ENCODE data around the gene CEP152. TPM values are rescaled to one million over a fixed set of nuclear protein-coding genes. Genes with fewer than 3 reads are reported as not detected.

CEP152 gene
- total and polyA plus RNA-seq, 2 of the 13 experiments (the other 11 are each of a cell fraction or from before 2014, with no cell fraction given), result 1.3 to 14.7 TPM

DNA sequence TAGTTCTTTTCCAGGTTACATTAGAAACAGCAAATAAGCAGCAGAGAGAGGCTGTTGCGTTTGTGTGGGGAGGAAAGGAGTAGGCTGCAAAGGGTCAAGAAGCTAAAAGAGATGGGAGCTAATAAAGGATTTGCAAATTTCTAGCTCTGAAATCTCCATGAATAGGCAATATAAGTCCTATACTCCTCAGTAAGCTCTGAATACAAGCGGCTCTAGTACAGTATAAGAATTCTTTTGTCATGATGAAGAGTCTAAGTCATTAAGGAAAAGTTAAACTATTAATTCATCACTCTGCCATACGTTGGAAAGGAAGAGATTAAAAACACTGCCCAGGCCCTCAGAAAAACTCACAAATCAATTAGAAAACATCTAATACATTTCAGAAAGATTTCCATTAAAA lies 59.3 kb downstream of the CEP152 start:
- Histone ChIP-seq H2AFZ (ENCODE audit: low read length) (no peak overlapping the region), H3K79me2 (ENCODE audit: insufficient read depth, low read length) (no peaks in the 10 kb centered on the region), H3K9ac (ENCODE audit: insufficient read depth, low read depth, low read length) (no peak overlapping the region), H3K27me3 (ENCODE audit: control insufficient read depth in 1 of 2, insufficient read depth in 2 of 2, low read length in 2 of 2) (no peaks in the 10 kb centered on the region), H3K27ac (ENCODE audit: extremely low read length, insufficient read depth, low read length) (no peak overlapping the region), H3K36me3 (replicated peaks in 1 of 2; ENCODE audit: control insufficient read depth in 1 of 2, insufficient read depth in 2 of 2, low read length in 2 of 2) (peaks cover 3 to 20% of the 10 kb centered on the region in 2 experiments; a peak in 3 of 5 replicates), H3K4me1 (ENCODE audit: insufficient read depth, low read length) (no peaks in the 10 kb centered on the region), H3K9me3 (ENCODE audit: low read length) (no peaks in the 10 kb centered on the region), H4K20me1 (ENCODE audit: insufficient read depth, low read length) (no peaks in the 10 kb centered on the region), H3K4me3 (replicated peaks in 1 of 3; ENCODE audit: insufficient read depth in 1 of 3, low read depth in 2 of 3, low read length in 3 of 3) (no peak overlapping the region), H3K4me2 (ENCODE audit: low read depth, low read length) (no peak overlapping the region)
- DNase-seq (ENCODE audit: low spot score) (no peak), FAIRE-seq (no peak), ATAC-seq (no peak)
- WGBS (ENCODE audit: low lambda C conversion rate), result 84% methylated on average over 3 of the region's 3 CpGs
- TF ChIP-seq KDM5B (CRISPR knock-in tag; IDR thresholded peaks at IDR 0.05; ENCODE audit: borderline replicate concordance) (no peak), CHD2 (IDR thresholded peaks at IDR 0.05; ENCODE audit: low read depth, low read length) (no peak), FIP1L1 (IDR thresholded peaks at IDR 0.05; ENCODE audit: borderline replicate concordance, insufficient read depth, low read depth, low read length) (no peak), ZNF839 (CRISPR knock-in tag; IDR thresholded peaks at IDR 0.05; ENCODE audit: borderline replicate concordance) (no peak), ZNF124 (CRISPR knock-in tag; IDR thresholded peaks at IDR 0.05) (no peak), ZNF24 (IDR thresholded peaks at IDR 0.05) (no peak), XBP1 (CRISPR knock-in tag; IDR thresholded peaks at IDR 0.05) (no peak), SP2 (CRISPR knock-in tag; IDR thresholded peaks at IDR 0.05) (no peak), ZBTB20 (CRISPR knock-in tag; IDR thresholded peaks at IDR 0.05; ENCODE audit: borderline replicate concordance, low read depth) (no peak)
- TF ChIP-seq, protein P1, sequence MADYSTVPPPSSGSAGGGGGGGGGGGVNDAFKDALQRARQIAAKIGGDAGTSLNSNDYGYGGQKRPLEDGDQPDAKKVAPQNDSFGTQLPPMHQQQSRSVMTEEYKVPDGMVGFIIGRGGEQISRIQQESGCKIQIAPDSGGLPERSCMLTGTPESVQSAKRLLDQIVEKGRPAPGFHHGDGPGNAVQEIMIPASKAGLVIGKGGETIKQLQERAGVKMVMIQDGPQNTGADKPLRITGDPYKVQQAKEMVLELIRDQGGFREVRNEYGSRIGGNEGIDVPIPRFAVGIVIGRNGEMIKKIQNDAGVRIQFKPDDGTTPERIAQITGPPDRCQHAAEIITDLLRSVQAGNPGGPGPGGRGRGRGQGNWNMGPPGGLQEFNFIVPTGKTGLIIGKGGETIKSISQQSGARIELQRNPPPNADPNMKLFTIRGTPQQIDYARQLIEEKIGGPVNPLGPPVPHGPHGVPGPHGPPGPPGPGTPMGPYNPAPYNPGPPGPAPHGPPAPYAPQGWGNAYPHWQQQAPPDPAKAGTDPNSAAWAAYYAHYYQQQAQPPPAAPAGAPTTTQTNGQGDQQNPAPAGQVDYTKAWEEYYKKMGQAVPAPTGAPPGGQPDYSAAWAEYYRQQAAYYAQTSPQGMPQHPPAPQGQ (CRISPR knock-in tag; IDR thresholded peaks at IDR 0.05; ENCODE audit: borderline replicate concordance), result no peak
- TF ChIP-seq, protein P2, sequence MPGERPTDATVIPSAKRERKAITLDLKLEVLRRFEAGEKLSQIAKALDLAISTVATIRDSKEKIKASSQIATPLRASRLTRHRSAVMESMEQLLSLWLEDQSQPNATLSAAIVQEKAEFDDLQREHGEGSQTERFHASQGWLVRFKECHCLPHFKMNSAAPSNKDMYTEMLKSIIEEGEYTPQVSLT (CRISPR knock-in tag; IDR thresholded peaks at IDR 0.05; ENCODE audit: borderline replicate concordance, low read depth), result no peak
- TF ChIP-seq, protein P3, sequence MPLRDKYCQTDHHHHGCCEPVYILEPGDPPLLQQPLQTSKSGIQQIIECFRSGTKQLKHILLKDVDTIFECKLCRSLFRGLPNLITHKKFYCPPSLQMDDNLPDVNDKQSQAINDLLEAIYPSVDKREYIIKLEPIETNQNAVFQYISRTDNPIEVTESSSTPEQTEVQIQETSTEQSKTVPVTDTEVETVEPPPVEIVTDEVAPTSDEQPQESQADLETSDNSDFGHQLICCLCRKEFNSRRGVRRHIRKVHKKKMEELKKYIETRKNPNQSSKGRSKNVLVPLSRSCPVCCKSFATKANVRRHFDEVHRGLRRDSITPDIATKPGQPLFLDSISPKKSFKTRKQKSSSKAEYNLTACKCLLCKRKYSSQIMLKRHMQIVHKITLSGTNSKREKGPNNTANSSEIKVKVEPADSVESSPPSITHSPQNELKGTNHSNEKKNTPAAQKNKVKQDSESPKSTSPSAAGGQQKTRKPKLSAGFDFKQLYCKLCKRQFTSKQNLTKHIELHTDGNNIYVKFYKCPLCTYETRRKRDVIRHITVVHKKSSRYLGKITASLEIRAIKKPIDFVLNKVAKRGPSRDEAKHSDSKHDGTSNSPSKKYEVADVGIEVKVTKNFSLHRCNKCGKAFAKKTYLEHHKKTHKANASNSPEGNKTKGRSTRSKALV (CRISPR knock-in tag; IDR thresholded peaks at IDR 0.05), result no peak
- intact Hi-C loops (cut with micrococcal nuclease; ENCODE audit: unreplicated experiment) (no loop called here), in situ Hi-C loops (cut with HindIII; ENCODE audit: extremely low pct_ligation_motif_present, low pct_unique_long_range_greater_than_20kb) (no loop called here)
- no TSS peak for BruUV-seq (replicated peaks)
- CTCF ChIA-PET (ENCODE audit: low intra/inter-chr PET ratio, low total read pairs), result no interaction called here
- POLR2A ChIA-PET, result no interaction called here
